Gastroesophageal sphincter (tissue), 3 donors: Measurements from ENCODE around the gene ANKRD31.

Experiments
- EP300 ChIP-seq: sonication (generic); formaldehyde crosslinking; IDR thresholded peaks from one replicate; pipeline ENCODE4 v1.6.1; 2017; ENCODE audit warnings: antibody characterized with exemption, mild to moderate bottlenecking
- TF ChIP-seq, protein P1 (sequence below), 4 experiments: fragments of 200-600 bp in 2 of 4; fragments of 450-650 bp in 2 of 4; sonication (generic) in 1 of 4; IDR thresholded peaks; one replicate each; pipeline ENCODE4 v1.5.1; 2017 to 2019; ENCODE audit warnings: antibody characterized with exemption in 4 of 4, mild to moderate bottlenecking in 2 of 4, moderate library complexity in 2 of 4

- no peak for TF ChIP-seq EP300
- TF ChIP-seq, protein P1, sequence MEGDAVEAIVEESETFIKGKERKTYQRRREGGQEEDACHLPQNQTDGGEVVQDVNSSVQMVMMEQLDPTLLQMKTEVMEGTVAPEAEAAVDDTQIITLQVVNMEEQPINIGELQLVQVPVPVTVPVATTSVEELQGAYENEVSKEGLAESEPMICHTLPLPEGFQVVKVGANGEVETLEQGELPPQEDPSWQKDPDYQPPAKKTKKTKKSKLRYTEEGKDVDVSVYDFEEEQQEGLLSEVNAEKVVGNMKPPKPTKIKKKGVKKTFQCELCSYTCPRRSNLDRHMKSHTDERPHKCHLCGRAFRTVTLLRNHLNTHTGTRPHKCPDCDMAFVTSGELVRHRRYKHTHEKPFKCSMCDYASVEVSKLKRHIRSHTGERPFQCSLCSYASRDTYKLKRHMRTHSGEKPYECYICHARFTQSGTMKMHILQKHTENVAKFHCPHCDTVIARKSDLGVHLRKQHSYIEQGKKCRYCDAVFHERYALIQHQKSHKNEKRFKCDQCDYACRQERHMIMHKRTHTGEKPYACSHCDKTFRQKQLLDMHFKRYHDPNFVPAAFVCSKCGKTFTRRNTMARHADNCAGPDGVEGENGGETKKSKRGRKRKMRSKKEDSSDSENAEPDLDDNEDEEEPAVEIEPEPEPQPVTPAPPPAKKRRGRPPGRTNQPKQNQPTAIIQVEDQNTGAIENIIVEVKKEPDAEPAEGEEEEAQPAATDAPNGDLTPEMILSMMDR (IDR thresholded peaks at IDR 0.05): no peak
Observed at GRCh38 chr5:75055727-75056144, 180.9 kb downstream of the ANKRD31 start.
